SK-N-SH treated with all-trans-retinoic acid at 6 μM for 48 hours (cell line): ENCODE data around the gene ARHGAP45.

ENCODE experiments used
- ATAC-seq: fragments of 200-7000 bp; cut with Tn5 transposase; 3 replicates; pipeline ENCODE4 v1.9.1; 2020; ENCODE audit warnings: mild to moderate bottlenecking, moderate library complexity
- ARNTL ChIP-seq: fragments of 450-650 bp; formaldehyde crosslinking; IDR thresholded peaks from 2 replicates; pipeline ENCODE4 v1.5.0; 2020; ENCODE audit warnings: low read depth, mild to moderate bottlenecking, moderate library complexity, borderline replicate concordance
- BACH2 ChIP-seq: fragments of 250-450 bp; sonication (Bioruptor Pico); IDR thresholded peaks from 2 replicates; pipeline ENCODE4 v1.9.0; 2021; ENCODE audit warnings: mild to moderate bottlenecking, borderline replicate concordance
- CREB5 ChIP-seq: fragments of 250-450 bp; sonication (Bioruptor Pico); IDR thresholded peaks from 2 replicates; pipeline ENCODE4 v1.5.1; 2020; ENCODE audit warnings: low read depth, mild to moderate bottlenecking, moderate library complexity
- CSDC2 ChIP-seq: fragments of 250-450 bp; sonication (Bioruptor Pico); IDR thresholded peaks from 2 replicates; pipeline ENCODE4 v1.5.0; 2020; ENCODE audit warnings: mild to moderate bottlenecking, moderate library complexity
- CSRNP3 ChIP-seq: fragments of 250-450 bp; sonication (Bioruptor Pico); IDR thresholded peaks from 2 replicates; pipeline ENCODE4 v1.5.1; 2021; ENCODE audit warnings: mild to moderate bottlenecking, moderate library complexity
- GLIS3 ChIP-seq: fragments of 250-450 bp; sonication (Bioruptor Pico); IDR thresholded peaks from 2 replicates; pipeline ENCODE4 v1.5.0; 2020; ENCODE audit warnings: mild to moderate bottlenecking, moderate library complexity
- ISL1 ChIP-seq: fragments of 250-450 bp; sonication (Bioruptor Pico); IDR thresholded peaks from 2 replicates; pipeline ENCODE4 v2.1.2; 2022; ENCODE audit warnings: mild to moderate bottlenecking, moderate library complexity
- OSR1 ChIP-seq: fragments of 250-450 bp; sonication (Bioruptor Pico); IDR thresholded peaks from 2 replicates; pipeline ENCODE4 v1.8.0; 2022; ENCODE audit warnings: moderate library complexity, mild to moderate bottlenecking, inconsistent platforms
- PATZ1 ChIP-seq: fragments of 250-450 bp; sonication (Bioruptor Pico); IDR thresholded peaks from 2 replicates; pipeline ENCODE4 v1.8.0; 2020; ENCODE audit warnings: mild to moderate bottlenecking, moderate library complexity, borderline replicate concordance
- POU6F1 ChIP-seq: fragments of 250-450 bp; sonication (Bioruptor Pico); IDR thresholded peaks from 2 replicates; pipeline ENCODE4 v1.8.0; 2021; ENCODE audit warnings: low read depth, mild to moderate bottlenecking, moderate library complexity, borderline replicate concordance
- PPARA ChIP-seq: fragments of 250-450 bp; sonication (Bioruptor Pico); IDR thresholded peaks from 2 replicates; pipeline ENCODE4 v1.5.0; 2020; ENCODE audit warnings: mild to moderate bottlenecking, borderline replicate concordance
- RARB ChIP-seq: fragments of 250-450 bp; sonication (Bioruptor Pico); IDR thresholded peaks from 2 replicates; pipeline ENCODE4 v1.8.0; 2021; ENCODE audit warnings: mild to moderate bottlenecking, moderate library complexity
- SNAI2 ChIP-seq: fragments of 250-450 bp; sonication (Bioruptor Pico); IDR thresholded peaks from 2 replicates; pipeline ENCODE4 v1.5.0; 2020; ENCODE audit warnings: mild to moderate bottlenecking, moderate library complexity
- TOX ChIP-seq: fragments of 250-450 bp; sonication (Bioruptor Pico); IDR thresholded peaks from 2 replicates; pipeline ENCODE4 v1.8.0; 2021; ENCODE audit warnings: mild to moderate bottlenecking, moderate library complexity, borderline replicate concordance
- TSHZ2 ChIP-seq: fragments of 250-450 bp; sonication (Bioruptor Pico); IDR thresholded peaks from 2 replicates; pipeline ENCODE4 v1.5.0; 2020; ENCODE audit warnings: mild to moderate bottlenecking, moderate library complexity
- ZC3H10 ChIP-seq: fragments of 250-450 bp; sonication (Bioruptor Pico); IDR thresholded peaks from 2 replicates; pipeline ENCODE4 v1.5.1; 2021; ENCODE audit warnings: mild to moderate bottlenecking, moderate library complexity
- ZFP3 ChIP-seq: fragments of 250-450 bp; sonication (Bioruptor Pico); IDR thresholded peaks from 2 replicates; pipeline ENCODE4 v1.5.0; 2020; ENCODE audit warnings: mild to moderate bottlenecking, moderate library complexity
- ZFP30 ChIP-seq: fragments of 450-650 bp; formaldehyde crosslinking; IDR thresholded peaks from 2 replicates; pipeline ENCODE4 v1.5.0; 2022; ENCODE audit warnings: mild to moderate bottlenecking, moderate library complexity
- ZNF565 ChIP-seq: fragments of 450-650 bp; formaldehyde crosslinking; conservative IDR thresholded peaks from 2 replicates; pipeline ENCODE4 v1.5.0; 2020; ENCODE audit warnings: low read depth, mild to moderate bottlenecking, moderate library complexity
- ZNF70 ChIP-seq: fragments of 450-650 bp; formaldehyde crosslinking; IDR thresholded peaks from 2 replicates; pipeline ENCODE4 v1.5.0; 2020; ENCODE audit warnings: mild to moderate bottlenecking, moderate library complexity
- ZNF8 ChIP-seq: fragments of 450-650 bp; formaldehyde crosslinking; IDR thresholded peaks from 2 replicates; pipeline ENCODE4 v1.5.0; 2020; ENCODE audit warnings: mild to moderate bottlenecking, moderate library complexity

The ARHGAP45 gene

GRCh38 chr19:1098177-1099051 lies 31.4 kb downstream of the ARHGAP45 start:
- ATAC-seq, result no peak
- TF ChIP-seq CSRNP3 (CRISPR knock-in tag) (no peak), CSDC2 (CRISPR knock-in tag) (no peak), ZFP3 (CRISPR knock-in tag) (no peak), ZNF70 (CRISPR knock-in tag) (no peak), GLIS3 (no peak), BACH2 (CRISPR knock-in tag) (no peak), ZNF8 (CRISPR knock-in tag) (no peak), TSHZ2 (CRISPR knock-in tag) (no peak), SNAI2 (no peak), ZFP30 (CRISPR knock-in tag) (no peak), ZC3H10 (no peak), TOX (CRISPR knock-in tag) (no peak), CREB5 (CRISPR knock-in tag) (no peak), ISL1 (no peak), RARB (CRISPR knock-in tag) (no peak), PPARA (CRISPR knock-in tag) (no peak)

GRCh38 chr19:1101337-1101698 lies 34.4 kb downstream of the ARHGAP45 start:
- no peak for ATAC-seq
- TF ChIP-seq PPARA (CRISPR knock-in tag), result no peak
- TF ChIP-seq ZNF70 (CRISPR knock-in tag), result no peak
- TF ChIP-seq PATZ1 (CRISPR knock-in tag), result no peak
- TF ChIP-seq ZC3H10, result no peak
- TF ChIP-seq ZFP30 (CRISPR knock-in tag), result no peak
- no peak for TF ChIP-seq BACH2 (CRISPR knock-in tag)
- TF ChIP-seq POU6F1 (CRISPR knock-in tag), result no peak
- TF ChIP-seq RARB (CRISPR knock-in tag), result no peak
- no peak for TF ChIP-seq ZNF8 (CRISPR knock-in tag)
- no peak for TF ChIP-seq OSR1 (CRISPR knock-in tag)
- no peak for TF ChIP-seq ZNF565 (CRISPR knock-in tag)
- TF ChIP-seq CSDC2 (CRISPR knock-in tag), result no peak
- TF ChIP-seq GLIS3, result no peak
- no peak for TF ChIP-seq ZFP3 (CRISPR knock-in tag)
- no peak for TF ChIP-seq CSRNP3 (CRISPR knock-in tag)
- TF ChIP-seq ISL1, result no peak
- TF ChIP-seq TOX (CRISPR knock-in tag), result no peak
- TF ChIP-seq CREB5 (CRISPR knock-in tag), result no peak
- TF ChIP-seq ARNTL (CRISPR knock-in tag), result no peak
- TF ChIP-seq, all 23 proteins: peak for 0
